MCF 10A (cell line): ENCODE measurements around the gene DENND1C. TPM values are rescaled to one million over a fixed set of nuclear protein-coding genes. Genes with fewer than 3 reads are reported as not detected.
A peak's percentile ranks its signal among the peaks of the same experiment; 100 is the strongest.

Source experiments
- BruUV-seq: library from RNA; stranded (reverse); fragments of 400-500 nt; replicated peaks from 2 replicates; lab custom pipeline; 2021; lab: Mats Ljungman, UMichigan
- CTCF ChIA-PET: fragments of 300-600 bp; sonication (Branson Sonifier 250); formaldehyde crosslinking; extraction: SDS; loops from one replicate; lab custom pipeline; 2021; ENCODE audit warnings: antibody characterized with exemption, inconsistent platforms; lab: Yijun Ruan, JAX
- POLR2A ChIA-PET: fragments of 300-600, 350-650 bp; sonication (Branson Sonifier 250); formaldehyde crosslinking; extraction: SDS; loops from one replicate; lab custom pipeline; 2020; ENCODE audit warnings: antibody characterized with exemption, inconsistent platforms; lab: Yijun Ruan, JAX
- DNase-seq: peaks from one replicate; pipeline ENCODE4 v3.0.0-alpha.2; 2018; ENCODE audit not compliant: unreplicated experiment
- H3K27ac Mint-ChIP-seq: one replicate; pipeline ENCODE4 v1.8.0; 2022; ENCODE audit warnings: mild to moderate bottlenecking, low read depth, mixed read lengths; ENCODE audit not compliant: unreplicated experiment
- H3K27me3 Mint-ChIP-seq: one replicate; pipeline ENCODE4 v1.8.0; 2022; ENCODE audit warnings: mixed read lengths; ENCODE audit not compliant: insufficient read depth, unreplicated experiment
- H3K36me3 Mint-ChIP-seq: one replicate; pipeline ENCODE4 v1.8.0; 2022; ENCODE audit warnings: mild to moderate bottlenecking, moderate library complexity, mixed read lengths; ENCODE audit not compliant: insufficient read depth, unreplicated experiment
- H3K4me1 Mint-ChIP-seq: one replicate; pipeline ENCODE4 v1.8.0; 2022; ENCODE audit warnings: mixed read lengths; ENCODE audit not compliant: insufficient read depth, unreplicated experiment
- H3K4me3 Mint-ChIP-seq: one replicate; pipeline ENCODE4 v1.8.0; 2022; ENCODE audit warnings: mild to moderate bottlenecking, moderate library complexity, mixed read lengths; ENCODE audit not compliant: unreplicated experiment
- H3K9me3 Mint-ChIP-seq: one replicate; pipeline ENCODE4 v1.8.0; 2022; ENCODE audit warnings: mixed read lengths; ENCODE audit not compliant: unreplicated experiment
- intact Hi-C: fragments of 100-400 bp; cut with micrococcal nuclease; formaldehyde crosslinking; loops from 2 replicates; pipeline ENCODE4 v1.14.1; 2022
- total RNA-seq: library from RNA; stranded (reverse); gene quantifications from 2 replicates; pipeline ENCODE4 v1.2.3, GENCODE V29; 2022
- TF ChIP-seq, protein P1 (sequence below): fragments of 200-600 bp; IDR thresholded peaks from one replicate; pipeline ENCODE4 v1.8.0; 2022; ENCODE audit warnings: antibody characterized with exemption, mild to moderate bottlenecking; ENCODE audit not compliant: unreplicated experiment

DENND1C gene
- total RNA-seq, 1 experiment from 2014 or later: not detected

DNA sequence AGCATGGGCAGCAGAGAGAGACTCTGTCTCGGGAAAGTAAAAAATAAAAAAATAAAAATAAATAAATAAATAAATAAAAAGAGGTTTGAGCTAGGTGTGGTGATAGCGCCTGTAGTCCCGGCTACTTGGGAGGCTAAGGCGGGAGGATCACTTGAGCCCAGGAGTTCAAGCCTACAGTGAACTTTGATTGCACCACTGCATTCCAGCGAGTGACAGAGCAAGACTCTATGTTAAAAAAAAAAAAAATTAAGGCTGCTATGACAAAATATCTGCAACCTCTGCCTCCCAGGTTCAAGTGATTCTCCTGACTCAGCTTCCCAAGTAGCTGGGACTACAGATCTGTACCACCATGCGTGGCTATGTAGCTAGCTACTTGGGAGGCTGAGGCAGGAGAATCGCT lies 3.2 kb upstream of the DENND1C start:
- DNase-seq: peak; percentile 54
- Mint-ChIP-seq H3K27ac (no peak overlapping the region), H3K4me1 (peaks cover 14% of the 10 kb centered on the region), H3K36me3 (no peaks in the 10 kb centered on the region), H3K4me3 (no peak overlapping the region), H3K9me3 (no peaks in the 10 kb centered on the region), H3K27me3 (peaks cover 1% of the 10 kb centered on the region)
- CTCF ChIA-PET: interaction anchor here (0.6 to 1.2 kb wide), 4 partner anchors 32 to 1445 kb away, joined by 3 to 6 read pairs (median 4); no protein-coding TSS in a partner anchor
- intact Hi-C loops: no loop called here
- POLR2A ChIA-PET: interaction anchor here (0.6 to 1.2 kb wide), 2 partner anchors 19 to 32 kb away, joined by 3 to 6 read pairs; no protein-coding TSS in a partner anchor
- TF ChIP-seq, protein P1, sequence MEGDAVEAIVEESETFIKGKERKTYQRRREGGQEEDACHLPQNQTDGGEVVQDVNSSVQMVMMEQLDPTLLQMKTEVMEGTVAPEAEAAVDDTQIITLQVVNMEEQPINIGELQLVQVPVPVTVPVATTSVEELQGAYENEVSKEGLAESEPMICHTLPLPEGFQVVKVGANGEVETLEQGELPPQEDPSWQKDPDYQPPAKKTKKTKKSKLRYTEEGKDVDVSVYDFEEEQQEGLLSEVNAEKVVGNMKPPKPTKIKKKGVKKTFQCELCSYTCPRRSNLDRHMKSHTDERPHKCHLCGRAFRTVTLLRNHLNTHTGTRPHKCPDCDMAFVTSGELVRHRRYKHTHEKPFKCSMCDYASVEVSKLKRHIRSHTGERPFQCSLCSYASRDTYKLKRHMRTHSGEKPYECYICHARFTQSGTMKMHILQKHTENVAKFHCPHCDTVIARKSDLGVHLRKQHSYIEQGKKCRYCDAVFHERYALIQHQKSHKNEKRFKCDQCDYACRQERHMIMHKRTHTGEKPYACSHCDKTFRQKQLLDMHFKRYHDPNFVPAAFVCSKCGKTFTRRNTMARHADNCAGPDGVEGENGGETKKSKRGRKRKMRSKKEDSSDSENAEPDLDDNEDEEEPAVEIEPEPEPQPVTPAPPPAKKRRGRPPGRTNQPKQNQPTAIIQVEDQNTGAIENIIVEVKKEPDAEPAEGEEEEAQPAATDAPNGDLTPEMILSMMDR: no peak
- no TSS peak for BruUV-seq

DNA sequence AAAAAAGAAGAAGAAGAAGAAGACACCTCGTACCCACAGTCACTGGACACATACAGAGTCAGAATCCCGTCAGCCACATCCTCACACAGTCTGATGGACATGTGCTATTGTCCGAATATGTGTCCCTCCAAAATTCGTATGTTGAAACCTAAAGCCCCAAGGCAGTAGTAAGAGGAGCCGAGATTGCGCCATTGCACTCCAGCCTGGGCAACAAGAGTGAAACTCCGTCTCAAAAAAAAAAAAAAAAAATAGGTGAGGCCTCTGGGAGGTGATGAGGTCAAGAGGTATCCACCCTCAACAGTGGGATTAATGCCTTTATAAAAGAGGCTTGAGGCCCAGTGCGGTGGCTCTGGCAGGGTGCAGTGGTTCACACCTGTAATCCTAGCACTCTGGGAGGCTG lies 2.6 kb upstream of the DENND1C start:
- no TSS peak for BruUV-seq
- H3K36me3 Mint-ChIP-seq: no peaks in the 10 kb centered on the region
- TF ChIP-seq, protein P1: no peak
- peaks cover 14% of the 10 kb centered on the region for H3K4me1 Mint-ChIP-seq
- H3K9me3 Mint-ChIP-seq: no peaks in the 10 kb centered on the region
- ChIA-PET POLR2A (interaction anchor here (1.2 kb wide), 1 partner anchor 32 kb away, joined by 3 read pairs; no protein-coding TSS in a partner anchor), CTCF (interaction anchor here (0.6 kb wide), 1 partner anchor 64 kb away, joined by 6 read pairs; no protein-coding TSS in a partner anchor)
- intact Hi-C loops: no loop called here
- no peak overlapping the region for H3K4me3 Mint-ChIP-seq
- no peak overlapping the region for H3K27ac Mint-ChIP-seq
- H3K27me3 Mint-ChIP-seq: no peaks in the 10 kb centered on the region
- DNase-seq: peak; percentile 93

DNA sequence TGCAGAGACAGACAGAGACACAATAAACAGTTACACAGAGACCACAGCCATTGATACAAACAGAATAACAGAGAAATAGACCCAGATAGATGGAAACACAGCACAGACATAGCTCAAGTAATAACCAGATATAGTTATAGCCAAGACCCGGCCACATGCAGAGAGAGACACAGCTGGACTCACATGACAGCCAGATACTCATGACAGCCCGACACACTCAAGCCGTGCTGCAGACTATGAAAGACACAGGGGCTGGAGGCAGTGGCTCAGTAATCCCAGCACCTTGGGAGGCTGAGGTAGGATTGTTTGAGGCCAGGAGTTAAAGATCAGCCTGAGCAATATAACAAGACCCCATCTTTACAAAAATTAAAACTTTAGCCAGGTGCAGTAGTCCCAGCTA lies 1.6 kb upstream of the DENND1C start:
- CTCF ChIA-PET: interaction anchor here (0.7 kb wide), 2 partner anchors 206 to 776 kb away, joined by 3 read pairs; no protein-coding TSS in a partner anchor
- peaks cover 14% of the 10 kb centered on the region for H3K4me1 Mint-ChIP-seq
- TF ChIP-seq, protein P1: no peak
- H3K4me3 Mint-ChIP-seq: no peak overlapping the region
- intact Hi-C loops: no loop called here
- BruUV-seq: no TSS peak
- no peak overlapping the region for H3K27ac Mint-ChIP-seq
- POLR2A ChIA-PET: no interaction called here
- H3K9me3 Mint-ChIP-seq: no peaks in the 10 kb centered on the region
- no peaks in the 10 kb centered on the region for H3K27me3 Mint-ChIP-seq
- H3K36me3 Mint-ChIP-seq: no peaks in the 10 kb centered on the region
- DNase-seq: no peak

DNA sequence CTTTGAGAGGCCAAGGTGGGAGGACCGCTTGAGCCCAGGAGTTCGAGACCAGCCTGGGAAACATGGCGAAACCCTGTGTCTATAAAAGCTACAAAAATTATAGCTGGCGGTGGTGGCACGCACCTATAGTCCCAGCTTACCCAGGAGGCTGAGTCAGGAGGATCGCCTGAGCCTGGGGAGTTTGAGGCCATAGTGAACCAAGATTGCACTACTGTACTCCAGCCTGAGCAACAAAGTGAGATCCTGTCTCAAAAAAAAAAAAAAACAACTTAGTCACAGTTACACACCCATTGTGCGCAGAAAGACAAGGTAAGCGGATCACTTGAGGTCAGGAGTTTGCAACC lies 728 bp upstream of the DENND1C start:
- BruUV-seq: no TSS peak
- Mint-ChIP-seq H3K27ac (no peak overlapping the region), H3K27me3 (no peaks in the 10 kb centered on the region), H3K9me3 (no peaks in the 10 kb centered on the region), H3K4me3 (no peak overlapping the region), H3K36me3 (no peaks in the 10 kb centered on the region), H3K4me1 (peaks cover 14% of the 10 kb centered on the region)
- CTCF ChIA-PET: no interaction called here
- intact Hi-C loops: no loop called here
- POLR2A ChIA-PET: interaction anchor here (0.6 kb wide), 1 partner anchor 47 kb away, joined by 3 read pairs; no protein-coding TSS in a partner anchor
- TF ChIP-seq, protein P1: no peak
- no peak for DNase-seq
